Endothelial cell of umbilical vein (primary cell): ENCODE data around the gene APOBEC4. TPM values are rescaled to one million over a fixed set of nuclear protein-coding genes. Genes with fewer than 3 reads are reported as not detected.

Source experiments
- BruUV-seq: library from RNA; stranded (reverse); fragments of 400-500 nt; replicated peaks from 2 replicates; lab custom pipeline; 2021; lab: Mats Ljungman, UMichigan
- CTCF ChIA-PET: fragments of 300-600, 350-600 bp; sonication (Branson Sonifier 250); formaldehyde crosslinking; loops from one replicate; lab custom pipeline; 2021; ENCODE audit warnings: antibody characterized with exemption, inconsistent platforms; lab: Charles Lee
- POLR2A ChIA-PET: fragments of 300-600, 350-600 bp; sonication (Branson Sonifier 250); formaldehyde crosslinking; loops from one replicate; lab custom pipeline; 2021; ENCODE audit warnings: antibody characterized with exemption, inconsistent platforms; lab: Charles Lee
- DNase-seq: peaks from one replicate; pipeline ENCODE4 v3.0.0-alpha.2; 2011; ENCODE audit warnings: low read depth, low spot score
- FAIRE-seq: peaks from 2 replicates; lab custom pipeline; 2011; peaks lifted over from hg19 to GRCh38; lab: Jason Lieb, UNC
- H2AFZ ChIP-seq: 2 replicates; pipeline ENCODE4 v1.6.0; 2012; ENCODE audit warnings: low read depth, low read length, control low read depth, inconsistent platforms
- H3K27ac ChIP-seq: 2 replicates; pipeline ENCODE4 v1.5.1; 2011; ENCODE audit warnings: low read depth, mild to moderate bottlenecking, control low read depth, low read length, moderate library complexity; ENCODE audit not compliant: insufficient read depth
- H3K27me3 ChIP-seq, 2 experiments: 2 replicates each; pipeline versions ENCODE4 v1.6.0 to v1.6.1; 2011; ENCODE audit warnings: low read length in 2 of 2, mixed read lengths in 1 of 2; ENCODE audit not compliant: control insufficient read depth in 2 of 2, insufficient read depth in 2 of 2
- H3K36me3 ChIP-seq, 2 experiments: 2 replicates in 1 of 2; 3 replicates in 1 of 2; pipeline ENCODE4 v1.5.1; 2011; ENCODE audit warnings: low read length in 2 of 2, mild to moderate bottlenecking in 1 of 2, moderate library complexity in 1 of 2; ENCODE audit not compliant: control insufficient read depth in 2 of 2, insufficient read depth in 2 of 2; ENCODE audit errors: extremely low read depth in 1 of 2
- H3K4me1 ChIP-seq: 3 replicates; pipeline ENCODE4 v1.5.1; 2011; ENCODE audit warnings: mild to moderate bottlenecking, low read length; ENCODE audit not compliant: control insufficient read depth, insufficient read depth; ENCODE audit errors: extremely low read depth
- H3K4me2 ChIP-seq: 2 replicates; pipeline ENCODE4 v1.6.1; 2011; ENCODE audit warnings: low read length, control low read depth, mixed read lengths; ENCODE audit not compliant: insufficient read depth
- H3K4me3 ChIP-seq, 3 experiments: fragments of 200-600 bp in 1 of 3; sonication (generic), shearing (Covaris generic) in 1 of 3; replicated peaks in 1 of 3; 2 replicates each; pipeline ENCODE4 v1.5.1; 2011 to 2016; ENCODE audit warnings: control low read depth in 3 of 3, low read length in 3 of 3, mild to moderate bottlenecking in 2 of 3, inconsistent platforms in 1 of 3, low read depth in 1 of 3, moderate library complexity in 1 of 3; ENCODE audit not compliant: insufficient read depth in 1 of 3
- H3K79me2 ChIP-seq: 2 replicates; pipeline ENCODE4 v1.6.0; 2012; ENCODE audit warnings: low read length, inconsistent platforms; ENCODE audit not compliant: control insufficient read depth, insufficient read depth
- H3K9ac ChIP-seq: replicated peaks from 2 replicates; pipeline ENCODE3; 2011; ENCODE audit warnings: low read length, control low read depth; ENCODE audit not compliant: insufficient read depth; ENCODE audit errors: extremely low read depth
- H3K9me1 ChIP-seq: replicated peaks from 3 replicates; pipeline ENCODE4 v1.6.0; 2011; ENCODE audit warnings: mild to moderate bottlenecking, low read length; ENCODE audit not compliant: control insufficient read depth, insufficient read depth; ENCODE audit errors: extremely low read depth
- H3K9me3 ChIP-seq: replicated peaks from 2 replicates; pipeline ENCODE4 v1.5.1; 2012; ENCODE audit warnings: low read length, inconsistent platforms; ENCODE audit not compliant: control insufficient read depth, insufficient read depth
- H4K20me1 ChIP-seq: replicated peaks from 2 replicates; pipeline ENCODE3; 2011; ENCODE audit warnings: mild to moderate bottlenecking, low read length; ENCODE audit not compliant: control insufficient read depth, insufficient read depth; ENCODE audit errors: extremely low read depth
- CTCF ChIP-seq, 2 donors: IDR thresholded peaks; 1 replicate in 1 of 2; 2 replicates in 1 of 2; pipeline ENCODE4 v1.5.1; 2011; ENCODE audit warnings: low read length in 2 of 2, mild to moderate bottlenecking in 2 of 2, moderate library complexity in 2 of 2, control low read depth in 1 of 2, inconsistent platforms in 1 of 2, low read depth in 1 of 2; ENCODE audit not compliant: insufficient read depth in 1 of 2; ENCODE audit errors: extremely low read depth in 1 of 2
- EZH2 ChIP-seq: IDR thresholded peaks from 2 replicates; pipeline ENCODE4 v1.6.1; 2012; ENCODE audit warnings: borderline replicate concordance, low read depth, mild to moderate bottlenecking, moderate library complexity, low read length, inconsistent platforms; ENCODE audit not compliant: severe bottlenecking
- FOS ChIP-seq: IDR thresholded peaks from 2 replicates; pipeline ENCODE4 v1.6.1; 2011; ENCODE audit warnings: mild to moderate bottlenecking, low read length, moderate library complexity, borderline replicate concordance; ENCODE audit not compliant: insufficient read depth
- GATA2 ChIP-seq: IDR thresholded peaks from 2 replicates; pipeline ENCODE4 v1.7.0; 2011; ENCODE audit warnings: low read depth, mild to moderate bottlenecking, moderate library complexity, mixed read lengths, low read length; ENCODE audit not compliant: insufficient read length, insufficient read depth
- JUN ChIP-seq: IDR thresholded peaks from 2 replicates; pipeline ENCODE4 v1.6.1; 2011; ENCODE audit warnings: borderline replicate concordance, low read depth; ENCODE audit not compliant: insufficient read length, insufficient read depth
- MYC ChIP-seq: IDR thresholded peaks from one replicate; pipeline ENCODE4 v1.6.1; 2011; ENCODE audit warnings: mild to moderate bottlenecking, low read depth, low read length
- POLR2A ChIP-seq: IDR thresholded peaks from 2 replicates; pipeline ENCODE4 v1.6.1; 2012; ENCODE audit warnings: low read depth, mild to moderate bottlenecking, control low read depth, low read length
- POLR2AphosphoS5 ChIP-seq: IDR thresholded peaks from 2 replicates; pipeline ENCODE4 v1.6.1; 2012; ENCODE audit warnings: low read depth, mild to moderate bottlenecking, control low read depth, low read length, moderate library complexity; ENCODE audit not compliant: insufficient read depth
- dilution Hi-C: fragments of 300-500 bp; cut with MboI; formaldehyde crosslinking; loops from one replicate; pipeline ENCODE4 v1.15.0; 2019; ENCODE audit warnings: low sequenced_read_pairs; ENCODE audit not compliant: extremely low pct_ligation_motif_present
- intact Hi-C: fragments of 100-400 bp; cut with micrococcal nuclease; formaldehyde crosslinking; loops from one replicate; pipeline ENCODE4 v1.10.0; 2022
- polyA plus RNA-seq, 4 experiments: library from polyadenylated mRNA; depleted of rRNA in 3 of 4; stranded (reverse) in 3 of 4; unstranded in 1 of 4; fragments of >200 nt; gene quantifications; 2 replicates each; pipeline versions ENCODE4 v1.2.1 to v1.2.3, GENCODE V29; 2011 to 2012; ENCODE audit warnings: missing spikeins in 1 of 4
- total RNA-seq: library from RNA; stranded (reverse); gene quantifications from 2 replicates; pipeline ENCODE4 v1.2.3, GENCODE V29; 2021
- TF ChIP-seq, protein P1 (sequence below): IDR thresholded peaks from 2 replicates; pipeline ENCODE4 v1.6.1; 2011; ENCODE audit not compliant: insufficient read depth, insufficient read length

APOBEC4 gene
- total and polyA plus RNA-seq, 2 donors (not counting 3 experiments of a cell fraction or from before 2014, with no cell fraction given): not detected

DNA sequence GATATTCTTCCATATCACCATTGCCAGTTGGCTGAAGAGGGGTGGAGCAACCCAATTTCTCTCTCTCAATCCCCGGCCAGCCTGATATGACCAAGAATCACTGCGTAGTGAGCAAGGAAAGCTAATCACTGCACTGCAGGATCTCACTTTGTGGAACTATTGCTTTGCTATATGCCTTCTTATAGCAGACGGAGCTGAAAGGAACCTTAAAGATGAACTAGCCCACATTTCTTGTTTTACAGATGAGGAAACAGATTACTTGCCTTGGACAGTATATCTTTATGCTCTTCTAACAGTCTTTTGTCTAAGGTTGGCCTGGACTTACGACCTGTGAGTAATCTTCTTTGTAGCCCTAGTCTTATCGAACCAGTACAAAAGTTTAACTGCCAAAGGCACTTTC is 7.6 kb downstream of the APOBEC4 start:
- Histone ChIP-seq H3K27ac (no peak overlapping the region), H3K27me3 (no peaks in the 10 kb centered on the region), H3K4me1 (no peaks in the 10 kb centered on the region), H3K4me3 (no peak overlapping the region), H3K9me3 (no peaks in the 10 kb centered on the region), H2AFZ (no peak overlapping the region), H3K9me1 (no peaks in the 10 kb centered on the region), H3K4me2 (no peak overlapping the region), H3K79me2 (no peaks in the 10 kb centered on the region), H4K20me1 (no peaks in the 10 kb centered on the region), H3K9ac (no peak overlapping the region), H3K36me3 (no peaks in the 10 kb centered on the region)
- no TSS peak for BruUV-seq
- intact Hi-C loops (no loop called here), dilution Hi-C loops (no loop called here)
- FAIRE-seq (no peak), DNase-seq (no peak)
- POLR2A ChIA-PET: no interaction called here
- CTCF ChIA-PET: interaction anchor here (1.3 to 4.3 kb wide), 3 partner anchors 12 to 270 kb away, joined by 3 to 15 read pairs (median 7); no protein-coding TSS in a partner anchor
- no peak for TF ChIP-seq POLR2AphosphoS5
- TF ChIP-seq JUN: no peak
- TF ChIP-seq, protein P1, sequence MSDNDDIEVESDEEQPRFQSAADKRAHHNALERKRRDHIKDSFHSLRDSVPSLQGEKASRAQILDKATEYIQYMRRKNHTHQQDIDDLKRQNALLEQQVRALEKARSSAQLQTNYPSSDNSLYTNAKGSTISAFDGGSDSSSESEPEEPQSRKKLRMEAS: no peak
- no peak for TF ChIP-seq CTCF (IDR thresholded peaks at IDR 0.05; ENCODE audit: extremely low read depth in 1 of 2, insufficient read depth in 1 of 2, low read depth in 1 of 2, low read length in 2 of 2)
- TF ChIP-seq EZH2: no peak
- no peak for TF ChIP-seq FOS
- TF ChIP-seq GATA2: no peak
- no peak for TF ChIP-seq MYC
- TF ChIP-seq POLR2A: no peak
